SKM-1 treated with dmso at 0.1 percent for 144 hours (cell line): Measurements from ENCODE around the gene ARHGEF2.

Experiments used
- DNase-seq: peaks from one replicate; lab custom pipeline; 2025; ENCODE audit not compliant: unreplicated experiment; lab: John Stamatoyannopoulos, UW

ARHGEF2 gene

DNA sequence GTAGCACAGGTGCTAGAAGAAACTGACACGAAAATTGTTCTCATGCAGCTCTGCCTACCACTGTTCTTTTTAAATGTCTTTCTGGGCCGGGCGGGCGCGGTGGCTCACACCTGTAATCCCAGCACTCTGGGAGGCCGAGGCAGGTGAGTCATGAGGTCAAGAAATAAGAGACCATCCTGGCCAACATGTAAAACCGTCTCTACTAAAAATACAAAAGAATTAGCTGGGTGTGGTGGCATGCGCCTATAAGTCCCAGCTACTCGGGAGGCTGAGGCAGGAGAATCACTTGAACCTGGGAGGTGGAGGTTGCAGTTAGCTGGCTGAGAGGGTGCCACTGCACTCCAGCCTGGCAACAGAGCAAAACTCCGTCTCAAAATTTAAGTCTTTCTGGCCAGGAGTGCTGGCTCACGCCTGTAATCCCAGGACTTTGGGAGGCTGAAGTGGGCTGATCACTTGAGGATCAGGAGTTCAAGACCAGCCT, 66.3 kb downstream of the ARHGEF2 start:
- no peak for DNase-seq

DNA sequence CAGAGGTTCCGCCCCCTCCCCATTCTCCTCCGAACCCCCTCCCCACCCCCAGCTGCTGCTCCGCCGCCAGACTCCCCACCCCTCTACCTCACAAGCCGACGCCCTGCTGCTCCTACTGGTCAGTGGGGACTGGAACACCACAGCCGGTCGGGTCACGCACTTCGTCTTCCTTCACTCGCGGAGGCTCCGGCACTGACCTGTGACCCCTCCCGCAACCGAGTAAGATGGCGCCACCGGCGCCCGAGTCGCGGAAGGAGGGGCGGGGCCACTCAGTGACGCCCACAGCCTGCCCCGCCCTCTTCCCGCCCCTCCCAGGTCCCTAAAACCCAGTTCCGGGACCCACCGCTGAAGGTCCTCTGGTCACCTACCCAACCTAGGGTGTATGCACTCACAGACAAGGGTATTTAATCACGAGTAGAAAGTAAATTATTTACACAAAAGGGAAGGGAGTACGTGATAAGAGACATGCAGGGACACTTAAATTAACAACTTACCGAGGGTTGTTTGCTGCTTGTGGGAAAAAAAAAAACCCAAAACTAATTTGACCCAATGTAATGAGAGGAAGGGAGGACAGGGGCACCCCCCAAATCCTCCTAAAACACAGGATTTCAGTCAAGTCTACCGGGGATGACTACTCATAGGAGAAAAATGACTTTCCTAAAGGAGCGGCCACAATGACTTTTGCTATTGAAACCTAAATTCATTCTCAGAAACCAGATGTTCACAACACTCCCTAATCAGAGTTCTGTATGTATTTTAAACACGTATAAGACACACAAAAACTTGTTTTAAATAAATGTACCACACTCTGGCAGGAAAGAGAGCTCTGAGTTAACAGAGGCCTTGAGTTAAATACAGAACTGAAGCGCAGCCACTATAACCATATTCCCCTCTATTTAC, 66.9 kb downstream of the ARHGEF2 start, which contains the start of gene RIT1:
Gene RIT1, minus strand, starts transcription at position 194 of the 900 bp plus-strand sequence. CDS start 588 bp downstream, outside the sequence.
- DNase-seq: peak; percentile 88

DNA sequence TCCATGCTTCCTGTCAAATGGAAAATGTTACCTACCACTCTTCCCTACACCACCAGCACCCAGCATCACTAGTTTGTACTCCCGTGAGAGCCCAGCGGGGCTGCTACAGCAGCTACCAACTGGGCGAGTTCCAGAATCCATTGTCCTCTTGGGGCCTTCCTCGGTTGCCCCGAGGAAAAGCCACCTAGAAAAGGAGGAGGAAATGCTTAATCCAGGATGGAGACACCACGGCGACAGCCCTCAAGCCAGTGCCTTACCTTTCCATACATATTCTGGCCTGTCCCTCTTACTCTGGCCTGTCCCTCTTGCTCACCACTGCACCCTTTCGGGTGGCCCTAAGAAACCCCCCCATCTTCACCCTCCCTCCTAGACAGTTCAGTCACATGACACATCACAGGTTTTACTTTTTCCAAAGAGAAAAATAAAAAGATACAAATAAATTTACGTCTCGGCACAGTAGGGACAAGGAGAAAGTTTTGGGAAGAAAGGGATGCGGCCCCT, 67.7 kb downstream of the ARHGEF2 start:
- no peak for DNase-seq

DNA sequence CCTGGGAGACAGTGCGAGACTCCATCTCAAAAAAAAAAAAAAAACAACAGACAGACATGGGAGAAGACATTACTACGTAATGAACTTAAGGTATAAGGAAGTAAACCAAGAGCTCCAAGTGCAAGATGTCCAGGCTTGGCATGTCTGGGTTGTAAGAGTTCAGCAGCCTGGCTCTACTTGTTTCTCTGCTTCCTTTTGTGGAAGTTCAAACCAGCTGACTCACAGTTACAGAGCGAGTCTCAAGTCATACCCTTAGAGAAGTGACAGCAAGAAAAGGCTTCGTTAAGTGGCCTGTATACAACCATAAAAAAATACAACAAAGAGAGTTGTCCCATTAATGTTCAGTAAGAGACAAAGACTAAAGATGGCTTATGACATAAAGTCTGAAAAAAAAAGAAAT, 68.5 kb downstream of the ARHGEF2 start:
- peak; percentile 87 for DNase-seq

DNA sequence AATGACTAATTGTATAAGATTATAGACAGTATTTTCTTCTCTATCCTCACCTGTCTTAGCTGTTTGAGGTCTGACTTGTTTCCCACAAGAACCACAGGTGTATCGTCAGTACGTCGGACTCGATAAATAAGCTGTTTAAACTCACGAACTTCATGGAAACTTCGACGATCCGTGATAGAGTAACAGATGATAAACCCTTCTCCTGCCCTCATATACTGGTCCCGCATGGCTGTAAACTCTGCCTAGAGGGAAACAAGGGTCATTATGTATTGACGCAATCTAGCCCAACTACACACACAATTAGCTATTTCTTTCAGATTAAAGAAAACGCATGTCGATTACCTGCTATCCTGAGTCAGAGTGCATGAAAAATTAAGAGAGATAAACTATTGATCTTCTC, 74.1 kb downstream of the ARHGEF2 start:
- DNase-seq: no peak

DNA sequence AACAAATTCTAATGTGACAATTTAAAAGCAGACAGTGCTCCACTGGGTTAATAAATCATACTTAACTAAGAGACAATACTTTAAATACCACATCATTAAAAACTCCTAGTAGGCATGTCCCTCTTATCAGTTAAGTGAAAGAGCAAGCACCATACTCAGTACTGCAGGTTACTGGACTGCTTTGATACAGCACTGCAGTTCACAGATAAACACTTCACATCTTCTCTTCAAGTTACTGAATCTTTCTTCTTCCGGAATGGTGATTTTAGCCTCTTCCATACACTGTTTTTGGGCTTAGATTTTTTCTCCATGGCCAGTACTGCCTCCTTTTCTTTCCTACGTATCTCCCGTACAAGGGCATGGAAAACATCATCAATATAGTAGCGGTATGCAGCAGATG, 78.2 kb downstream of the ARHGEF2 start:
- DNase-seq: no peak

DNA sequence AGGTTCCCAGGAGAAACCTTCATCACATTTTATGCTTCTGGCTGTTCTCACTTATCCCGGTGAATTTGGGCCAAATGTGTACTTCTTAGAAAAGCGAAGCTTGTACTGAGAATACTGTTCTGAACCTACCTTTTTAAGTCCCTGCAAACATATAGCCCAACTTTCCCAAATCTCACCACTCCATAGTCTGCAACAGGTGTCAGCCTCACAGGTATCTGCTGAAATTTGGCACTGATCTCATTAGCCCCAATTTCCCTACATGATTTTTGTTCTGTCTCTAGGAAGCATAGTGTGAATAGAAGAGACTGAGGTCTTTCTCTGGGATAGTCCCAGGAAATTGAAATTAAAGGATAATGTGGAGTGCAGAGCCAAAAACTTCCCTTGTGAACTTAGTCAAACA, 78.7 kb downstream of the ARHGEF2 start:
- no peak for DNase-seq

DNA sequence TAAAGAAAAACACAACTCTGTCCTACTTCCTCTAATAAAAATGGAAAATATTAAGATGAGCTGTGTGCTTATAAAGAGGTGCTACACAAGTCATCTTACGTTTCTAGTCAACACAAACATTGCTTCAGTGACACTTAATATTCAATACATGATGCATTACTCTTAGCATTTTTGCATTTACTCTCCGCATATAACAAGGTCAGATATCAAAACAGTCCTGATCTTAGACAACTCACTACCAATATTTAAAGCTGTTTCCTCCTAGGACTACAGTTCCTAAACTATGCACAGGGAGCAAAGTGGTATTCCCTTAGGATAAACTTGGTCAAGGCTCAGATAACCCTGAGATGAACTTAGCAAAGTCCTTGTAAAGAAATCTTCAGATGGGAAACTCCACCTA, 79.5 kb downstream of the ARHGEF2 start:
- no peak for DNase-seq

DNA sequence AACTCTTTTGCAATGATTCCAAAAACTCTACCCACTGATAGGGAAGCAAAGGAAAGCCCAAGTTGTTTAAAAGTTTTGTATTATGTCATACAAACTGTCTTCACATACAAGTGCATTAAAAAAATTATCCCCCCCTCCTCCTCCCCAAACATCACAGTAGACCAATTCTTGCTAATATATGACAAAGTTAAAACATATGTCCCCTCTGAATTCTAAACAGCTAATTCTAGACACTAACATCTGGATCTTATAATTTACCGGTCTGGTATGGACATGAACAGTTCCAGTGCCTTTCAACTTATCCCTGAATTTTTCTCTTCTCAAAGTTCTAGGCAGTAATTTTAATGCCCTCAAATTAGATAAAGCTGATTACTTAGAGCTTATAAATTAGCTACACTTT, 80.6 kb downstream of the ARHGEF2 start:
- DNase-seq: no peak
